Astrocyte (in vitro differentiated cells and primary cell): ENCODE data around the gene NAA35. TPM values are rescaled to one million over a fixed set of nuclear protein-coding genes. Genes with fewer than 3 reads are reported as not detected.
A peak's percentile ranks its signal among the peaks of the same experiment; 100 is the strongest.

Experiments
- DNase-seq: peaks from one replicate; pipeline ENCODE4 v3.0.0-alpha.2; 2010; ENCODE audit warnings: low read depth
- FAIRE-seq: peaks from 2 replicates; lab custom pipeline; 2011; peaks lifted over from hg19 to GRCh38; lab: Jason Lieb, UNC
- H2AFZ ChIP-seq: 2 replicates; pipeline ENCODE4 v1.6.0; 2012; ENCODE audit warnings: low read depth, low read length, inconsistent platforms
- H3K27ac ChIP-seq: 2 replicates; pipeline ENCODE4 v1.5.1; 2011; ENCODE audit warnings: low read depth, low read length, inconsistent platforms
- H3K27me3 ChIP-seq: 2 replicates; pipeline ENCODE4 v1.6.0; 2011; ENCODE audit warnings: low read length, inconsistent platforms; ENCODE audit not compliant: insufficient read depth
- H3K36me3 ChIP-seq: 2 replicates; pipeline ENCODE4 v1.5.1; 2011; ENCODE audit warnings: low read length, inconsistent platforms; ENCODE audit not compliant: insufficient read depth
- H3K4me1 ChIP-seq: 2 replicates; pipeline ENCODE4 v1.5.1; 2011; ENCODE audit warnings: low read length, inconsistent platforms; ENCODE audit not compliant: insufficient read depth
- H3K4me2 ChIP-seq: 2 replicates; pipeline ENCODE4 v1.6.0; 2012; ENCODE audit warnings: low read length, inconsistent platforms
- H3K4me3 ChIP-seq: 2 replicates; pipeline ENCODE4 v1.5.1; 2011; ENCODE audit warnings: low read depth, mild to moderate bottlenecking, low read length, inconsistent platforms; ENCODE audit not compliant: insufficient read depth
- H3K79me2 ChIP-seq: 2 replicates; pipeline ENCODE4 v1.6.0; 2012; ENCODE audit warnings: mild to moderate bottlenecking, low read length, inconsistent platforms; ENCODE audit not compliant: insufficient read depth
- H3K9ac ChIP-seq: 2 replicates; pipeline ENCODE4 v1.6.0; 2012; ENCODE audit warnings: mild to moderate bottlenecking, low read length, inconsistent platforms
- H3K9me3 ChIP-seq: 2 replicates; pipeline ENCODE4 v1.5.1; 2012; ENCODE audit warnings: low read depth, mild to moderate bottlenecking, low read length, inconsistent platforms; ENCODE audit not compliant: insufficient read depth
- H4K20me1 ChIP-seq: 2 replicates; pipeline ENCODE4 v1.6.0; 2012; ENCODE audit warnings: low read length, inconsistent platforms; ENCODE audit not compliant: insufficient read depth
- H3K27ac Mint-ChIP-seq: one replicate; pipeline ENCODE4 v1.8.0; 2021; ENCODE audit warnings: mild to moderate bottlenecking, mixed read lengths; ENCODE audit not compliant: unreplicated experiment
- H3K27me3 Mint-ChIP-seq: one replicate; pipeline ENCODE4 v1.8.0; 2021; ENCODE audit warnings: low read depth, mixed read lengths; ENCODE audit not compliant: unreplicated experiment
- H3K36me3 Mint-ChIP-seq: one replicate; pipeline ENCODE4 v1.8.0; 2021; ENCODE audit warnings: low read depth, mixed read lengths; ENCODE audit not compliant: unreplicated experiment
- H3K4me1 Mint-ChIP-seq: one replicate; pipeline ENCODE4 v1.8.0; 2021; ENCODE audit warnings: low read depth, mixed read lengths; ENCODE audit not compliant: unreplicated experiment
- H3K4me3 Mint-ChIP-seq: one replicate; pipeline ENCODE4 v1.8.0; 2021; ENCODE audit warnings: mild to moderate bottlenecking, moderate library complexity, mixed read lengths; ENCODE audit not compliant: unreplicated experiment
- H3K9me3 Mint-ChIP-seq: one replicate; pipeline ENCODE4 v1.8.0; 2021; ENCODE audit warnings: mild to moderate bottlenecking, mixed read lengths; ENCODE audit not compliant: unreplicated experiment
- CTCF ChIP-seq: IDR thresholded peaks from 2 replicates; pipeline ENCODE4 v1.5.1; 2011; ENCODE audit warnings: low read depth, mild to moderate bottlenecking, inconsistent platforms, low read length, moderate library complexity; ENCODE audit not compliant: insufficient read depth
- EZH2 ChIP-seq: IDR thresholded peaks from 2 replicates; pipeline ENCODE4 v1.6.1; 2012; ENCODE audit warnings: mild to moderate bottlenecking, low read length, inconsistent platforms; ENCODE audit not compliant: insufficient read depth
- total RNA-seq: library from RNA; stranded (reverse); gene quantifications from 2 replicates; pipeline ENCODE4 v1.2.1, GENCODE V29; 2021

NAA35 gene
- total RNA-seq, 1 donor from 2014 or later = 31.4 TPM

- H3K9me3 Mint-ChIP-seq = no peaks in the 10 kb centered on the region
- no peak overlapping the region for H3K27ac ChIP-seq
- DNase-seq = no peak
- TF ChIP-seq EZH2 (no peak), CTCF (no peak)
- no peaks in the 10 kb centered on the region for H3K9me3 ChIP-seq
- no peak overlapping the region for H3K27ac Mint-ChIP-seq
- H2AFZ ChIP-seq = no peak overlapping the region
- no peaks in the 10 kb centered on the region for H3K4me1 ChIP-seq
- no peaks in the 10 kb centered on the region for H3K36me3 ChIP-seq
- H3K4me3 Mint-ChIP-seq = no peak overlapping the region
- no peak for FAIRE-seq
- no peak overlapping the region for H3K9ac ChIP-seq
- H3K4me2 ChIP-seq = no peak overlapping the region
- H3K27me3 Mint-ChIP-seq = no peaks in the 10 kb centered on the region
- H3K36me3 Mint-ChIP-seq = peaks cover 14% of the 10 kb centered on the region
- no peak overlapping the region for H3K4me3 ChIP-seq
- no peaks in the 10 kb centered on the region for H3K79me2 ChIP-seq
- no peaks in the 10 kb centered on the region for H3K27me3 ChIP-seq
- H3K4me1 Mint-ChIP-seq = peaks cover 3% of the 10 kb centered on the region
- peaks cover 21% of the 10 kb centered on the region for H4K20me1 ChIP-seq
Measured at GRCh38 chr9:86062845-86063693, 122.1 kb downstream of the NAA35 start.

- Mint-ChIP-seq H3K9me3 (no peaks in the 10 kb centered on the region), H3K27me3 (no peaks in the 10 kb centered on the region), H3K4me3 (peak overlapping the region; percentile 35), H3K27ac (no peak overlapping the region), H3K36me3 (peaks cover 14% of the 10 kb centered on the region), H3K4me1 (peaks cover 3% of the 10 kb centered on the region)
- Histone ChIP-seq H3K4me3 (no peak overlapping the region), H2AFZ (no peak overlapping the region), H3K27ac (no peak overlapping the region), H3K9me3 (no peaks in the 10 kb centered on the region), H3K27me3 (no peaks in the 10 kb centered on the region), H3K79me2 (no peaks in the 10 kb centered on the region), H4K20me1 (peaks cover 21% of the 10 kb centered on the region), H3K36me3 (no peaks in the 10 kb centered on the region), H3K4me2 (no peak overlapping the region), H3K9ac (no peak overlapping the region), H3K4me1 (no peaks in the 10 kb centered on the region)
- no peak for TF ChIP-seq CTCF
- TF ChIP-seq EZH2 = no peak
- DNase-seq (no peak), FAIRE-seq (no peak)
Measured at GRCh38 chr9:86064220-86064619, 123.3 kb downstream of the NAA35 start.
